HepG2 (cell line): ENCODE data around the gene PRELP. TPM values are rescaled to one million over a fixed set of nuclear protein-coding genes. Genes with fewer than 3 reads are reported as not detected.

ENCODE experiments used
- ATAC-seq: fragments of 200-7000 bp; cut with Tn5 transposase; 3 replicates; pipeline ENCODE4 v1.9.1; 2020; ENCODE audit warnings: mild to moderate bottlenecking, moderate library complexity
- BruUV-seq: library from RNA; stranded (reverse); fragments of 400-500 nt; replicated peaks from 2 replicates; lab custom pipeline; 2021; lab: Mats Ljungman, UMichigan
- CTCF ChIA-PET: fragments of 300-600 bp; formaldehyde crosslinking; extraction: SDS; loops from one replicate; lab custom pipeline; 2021; ENCODE audit warnings: low total read pairs, inconsistent platforms, low intra/inter-chr PET ratio; lab: Yijun Ruan, JAX
- POLR2A ChIA-PET: fragments of 350-600 bp; sonication (Branson Sonifier 250); formaldehyde crosslinking; loops from one replicate; lab custom pipeline; 2020; ENCODE audit warnings: antibody characterized with exemption, inconsistent platforms; lab: Yijun Ruan, JAX
- DNase-seq: peaks from one replicate; pipeline ENCODE4 v3.0.0-alpha.2; 2015; ENCODE audit warnings: low spot score
- FAIRE-seq: peaks from 3 replicates; lab custom pipeline; 2011; peaks lifted over from hg19 to GRCh38; lab: Jason Lieb, UNC
- H2AFZ ChIP-seq: one replicate; pipeline ENCODE4 v1.6.1; 2011; ENCODE audit warnings: low read length, inconsistent platforms
- H3K27ac ChIP-seq: fragments of 300-600 bp; 3 replicates; pipeline ENCODE4 v1.8.0; 2011; ENCODE audit warnings: mixed run types, mild to moderate bottlenecking, mixed read lengths, low read length, inconsistent platforms; ENCODE audit not compliant: insufficient read depth; ENCODE audit errors: extremely low read length
- H3K27me3 ChIP-seq, 2 experiments: fragments of 200-600 bp in 1 of 2; 2 replicates in 1 of 2; 3 replicates in 1 of 2; pipeline versions ENCODE4 v1.6.0 to v1.8.0; 2011; ENCODE audit warnings: low read length in 2 of 2, mild to moderate bottlenecking in 2 of 2, moderate library complexity in 2 of 2, inconsistent platforms in 1 of 2; ENCODE audit not compliant: insufficient read depth in 2 of 2, control insufficient read depth in 1 of 2
- H3K36me3 ChIP-seq, 2 experiments: fragments of 200-600 bp in 1 of 2; replicated peaks in 1 of 2; 2 replicates in 1 of 2; 3 replicates in 1 of 2; pipeline versions ENCODE4 v1.5.1 to v1.8.0; 2011; ENCODE audit warnings: low read length in 2 of 2, inconsistent platforms in 1 of 2; ENCODE audit not compliant: insufficient read depth in 2 of 2, control insufficient read depth in 1 of 2
- H3K4me1 ChIP-seq: 2 replicates; pipeline ENCODE4 v1.5.1; 2012; ENCODE audit warnings: low read length, inconsistent platforms; ENCODE audit not compliant: insufficient read depth
- H3K4me2 ChIP-seq: 2 replicates; pipeline ENCODE4 v1.6.0; 2011; ENCODE audit warnings: low read depth, low read length, inconsistent platforms
- H3K4me3 ChIP-seq, 3 experiments: fragments of 200-600 bp in 1 of 3; sonication (generic), shearing (Covaris generic) in 1 of 3; replicated peaks in 1 of 3; 2 replicates each; pipeline ENCODE4 v1.5.1; 2011 to 2016; ENCODE audit warnings: low read length in 3 of 3, inconsistent platforms in 2 of 3, low read depth in 2 of 3, mild to moderate bottlenecking in 2 of 3, control low read depth in 1 of 3, mixed read lengths in 1 of 3; ENCODE audit not compliant: insufficient read depth in 1 of 3
- H3K79me2 ChIP-seq: one replicate; pipeline ENCODE4 v1.6.1; 2011; ENCODE audit warnings: low read length, inconsistent platforms; ENCODE audit not compliant: insufficient read depth
- H3K9ac ChIP-seq: 2 replicates; pipeline ENCODE4 v1.6.0; 2011; ENCODE audit warnings: mild to moderate bottlenecking, low read depth, low read length, inconsistent platforms; ENCODE audit not compliant: insufficient read depth
- H3K9me3 ChIP-seq: 2 replicates; pipeline ENCODE4 v1.5.1; 2012; ENCODE audit warnings: mild to moderate bottlenecking, low read length
- H4K20me1 ChIP-seq: 2 replicates; pipeline ENCODE4 v1.6.0; 2011; ENCODE audit warnings: inconsistent platforms, mild to moderate bottlenecking, low read length, moderate library complexity; ENCODE audit not compliant: insufficient read depth
- GMEB1 ChIP-seq: sonication (generic); formaldehyde crosslinking; IDR thresholded peaks from 2 replicates; pipeline ENCODE4 v1.5.1; 2020; ENCODE audit warnings: missing genetic modification reagents, mild to moderate bottlenecking, borderline replicate concordance
- KLF12 ChIP-seq: sonication (generic); formaldehyde crosslinking; IDR thresholded peaks from 2 replicates; pipeline ENCODE4 v1.4.0; 2020; ENCODE audit warnings: missing genetic modification reagents, borderline replicate concordance
- MED1 ChIP-seq: sonication (generic); formaldehyde crosslinking; IDR thresholded peaks from 2 replicates; pipeline ENCODE4 v1.4.0; 2020; ENCODE audit warnings: missing genetic modification reagents
- NCOA1 ChIP-seq: sonication (generic); formaldehyde crosslinking; IDR thresholded peaks from 2 replicates; pipeline ENCODE4 v1.9.0; 2021; ENCODE audit warnings: missing genetic modification reagents
- NFIC ChIP-seq: IDR thresholded peaks from 2 replicates; pipeline ENCODE4 v1.6.1; 2012; ENCODE audit warnings: mild to moderate bottlenecking, low read length, inconsistent platforms
- ONECUT2 ChIP-seq: sonication (generic); formaldehyde crosslinking; IDR thresholded peaks from 2 replicates; pipeline ENCODE4 v1.4.0; 2020; ENCODE audit warnings: missing genetic modification reagents
- PCBP2 ChIP-seq: fragments of 200-400 bp; formaldehyde crosslinking; optimal IDR thresholded peaks from 2 replicates; pipeline ENCODE3; 2018; ENCODE audit warnings: low read length, low read depth; ENCODE audit not compliant: poor library complexity, severe bottlenecking
- RBFOX2 ChIP-seq: fragments of 200-400 bp; formaldehyde crosslinking; IDR thresholded peaks from 2 replicates; pipeline ENCODE4 v1.6.1; 2017; ENCODE audit warnings: low read depth, mild to moderate bottlenecking, low read length
- RELA ChIP-seq: sonication (generic); formaldehyde crosslinking; IDR thresholded peaks from 2 replicates; pipeline ENCODE4 v1.4.0; 2020; ENCODE audit warnings: missing genetic modification reagents
- TAF15 ChIP-seq: fragments of 200-400 bp; formaldehyde crosslinking; IDR thresholded peaks from one replicate; pipeline ENCODE4 v1.6.1; 2018; ENCODE audit warnings: mild to moderate bottlenecking, low read depth, low read length; ENCODE audit not compliant: poor library complexity, severe bottlenecking
- TEAD3 ChIP-seq: optimal IDR thresholded peaks from 2 replicates; pipeline ENCODE3; 2016; ENCODE audit warnings: borderline replicate concordance
- TSC22D2 ChIP-seq: sonication (generic); formaldehyde crosslinking; IDR thresholded peaks from 2 replicates; pipeline ENCODE4 v1.5.1; 2020; ENCODE audit warnings: missing genetic modification reagents, mild to moderate bottlenecking, borderline replicate concordance
- ZBTB46 ChIP-seq: sonication (generic); formaldehyde crosslinking; IDR thresholded peaks from 2 replicates; pipeline ENCODE4 v1.4.0; 2020; ENCODE audit warnings: mild to moderate bottlenecking, missing genetic modification reagents, borderline replicate concordance
- ZEB1 ChIP-seq: IDR thresholded peaks from 2 replicates; pipeline ENCODE4 v1.6.1; 2012; ENCODE audit warnings: mild to moderate bottlenecking, low read depth, inconsistent platforms; ENCODE audit not compliant: insufficient replicate concordance
- ZNF367 ChIP-seq: sonication (generic); formaldehyde crosslinking; IDR thresholded peaks from 2 replicates; pipeline ENCODE4 v1.4.0; 2020; ENCODE audit warnings: missing genetic modification reagents, borderline replicate concordance
- ZNF552 ChIP-seq: sonication (generic); formaldehyde crosslinking; IDR thresholded peaks from 2 replicates; pipeline ENCODE4 v1.9.0; 2022; ENCODE audit warnings: missing genetic modification reagents, mild to moderate bottlenecking, borderline replicate concordance
- ZNF724P ChIP-seq: sonication (generic); formaldehyde crosslinking; IDR thresholded peaks from 2 replicates; pipeline ENCODE4 v1.8.0; 2022; ENCODE audit warnings: missing genetic modification reagents, borderline replicate concordance
- WGBS: methylation state at CpG from one replicate; pipeline ENCODE4 v1.1.6; 2017; ENCODE audit warnings: low lambda C conversion rate; 5-methylcytosine and 5-hydroxymethylcytosine counted together
- in situ Hi-C: cut with HindIII; loops from 2 replicates; pipeline ENCODE4 v1.10.0; 2017; ENCODE audit warnings: low pct_unique_long_range_greater_than_20kb; ENCODE audit not compliant: extremely low pct_ligation_motif_present
- intact Hi-C: fragments of 100-400 bp; cut with micrococcal nuclease; formaldehyde crosslinking; loops from one replicate; pipeline ENCODE4 v1.10.0; 2022; ENCODE audit not compliant: unreplicated experiment
- polyA plus RNA-seq, 8 experiments: library from polyadenylated mRNA; depleted of rRNA in 3 of 8; stranded (reverse) in 7 of 8; unstranded in 1 of 8; fragments of >200 nt; fragmentation: Illumina TruSeq in 4 of 8; extraction: Trizol in 4 of 8; gene quantifications; 2 replicates each; pipeline versions ENCODE4 v1.2.1 to v1.2.3, GENCODE V29; 2011 to 2016; ENCODE audit warnings: low read depth in 4 of 8, missing spikeins in 1 of 8, mixed read lengths in 1 of 8; ENCODE audit not compliant: insufficient read depth in 1 of 8
- total RNA-seq, 5 experiments: library from RNA; depleted of rRNA; stranded (reverse); fragments of >200 nt; fragmentation: Illumina TruSeq; extraction: Trizol; gene quantifications; 2 replicates each; pipeline ENCODE4 v1.2.3, GENCODE V29; 2016; ENCODE audit warnings: low read depth in 1 of 5

Gene PRELP
- total and polyA plus RNA-seq, 2 of the 13 experiments (the other 11 are each of a cell fraction or from before 2014, with no cell fraction given) = not detected

GRCh38 chr1:203490607-203491006, 15.0 kb downstream of the PRELP start:
- intact Hi-C loops = no loop called here
- in situ Hi-C loops = no loop called here
- no peaks in the 10 kb centered on the region for H3K9me3 ChIP-seq
- CTCF ChIA-PET = no interaction called here
- no peak overlapping the region for H3K9ac ChIP-seq
- peaks cover 2 to 37% of the 10 kb centered on the region in 2 experiments; a peak in 3 of 5 replicates for H3K27me3 ChIP-seq
- POLR2A ChIA-PET = no interaction called here
- no peak overlapping the region for H2AFZ ChIP-seq
- no peak overlapping the region for H3K27ac ChIP-seq
- DNase-seq = no peak
- H4K20me1 ChIP-seq = no peaks in the 10 kb centered on the region
- no peak overlapping the region for H3K4me2 ChIP-seq
- no peaks in the 10 kb centered on the region for H3K4me1 ChIP-seq
- no peak for FAIRE-seq
- no peak for ATAC-seq
- no peak overlapping the region for H3K4me3 ChIP-seq
- TF ChIP-seq RELA (no peak), PCBP2 (no peak), ONECUT2 (no peak), ZNF367 (CRISPR knock-in tag) (no peak), MED1 (no peak), ZNF552 (CRISPR knock-in tag) (no peak), TSC22D2 (CRISPR knock-in tag) (no peak), TEAD3 (no peak), NCOA1 (CRISPR knock-in tag) (no peak), RBFOX2 (no peak), GMEB1 (CRISPR knock-in tag) (no peak), TAF15 (no peak), NFIC (no peak), ZEB1 (no peak), KLF12 (CRISPR knock-in tag) (no peak), ZBTB46 (no peak), ZNF724P (no peak)
- no TSS peak for BruUV-seq
- 89% methylated on average over 4 of the region's 9 CpGs for WGBS
- H3K79me2 ChIP-seq = no peaks in the 10 kb centered on the region
- H3K36me3 ChIP-seq = no peaks in the 10 kb centered on the region
